SKM-1 (cell line): ENCODE data around the gene ASCC3.

Experiments used
- DNase-seq: peaks from one replicate; lab custom pipeline; 2025; ENCODE audit not compliant: unreplicated experiment; lab: John Stamatoyannopoulos, UW

Gene ASCC3

DNA sequence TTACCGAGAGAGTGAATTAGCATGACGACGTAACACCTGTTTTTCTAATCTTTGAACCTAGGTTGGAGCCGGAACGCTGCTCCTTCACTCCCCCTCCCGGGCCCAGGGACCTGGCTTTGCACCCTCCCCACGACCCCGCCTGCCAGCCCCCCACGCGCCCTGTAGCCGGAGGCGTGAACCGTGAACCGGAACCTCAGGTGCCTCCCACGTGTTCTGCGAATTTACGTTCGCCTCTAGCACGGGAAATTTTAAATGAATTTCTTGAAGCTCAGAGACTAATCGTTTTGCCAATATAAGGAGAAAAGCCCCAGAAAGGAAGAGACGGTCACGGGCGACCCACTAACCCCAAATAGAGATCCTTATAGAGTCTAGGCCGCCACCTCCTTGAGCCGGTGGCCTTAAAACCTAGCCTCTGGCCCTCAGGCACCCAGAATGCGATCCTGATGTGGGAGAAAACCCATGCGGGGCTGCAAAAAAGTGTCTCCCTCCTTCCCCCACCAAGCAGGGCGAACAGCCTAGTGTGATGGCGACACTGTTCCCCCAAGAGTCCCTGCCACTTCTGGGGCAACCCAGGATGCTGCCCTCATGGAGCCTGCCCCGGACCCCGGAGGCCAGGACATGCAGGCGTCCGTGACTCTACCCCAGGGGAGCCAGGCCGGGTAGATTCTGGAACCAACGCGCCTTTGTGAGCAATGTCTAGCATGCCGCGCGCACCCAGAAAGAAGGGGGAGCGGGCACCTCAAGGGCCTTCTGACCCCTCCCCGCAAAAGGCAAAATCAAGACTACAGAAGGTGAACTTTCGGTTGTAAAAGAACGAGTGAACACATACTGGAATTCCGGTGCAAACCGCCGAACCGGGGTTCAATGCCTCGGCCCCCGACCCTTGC, 413.8 kb downstream of the ASCC3 start:
- no peak for DNase-seq

DNA sequence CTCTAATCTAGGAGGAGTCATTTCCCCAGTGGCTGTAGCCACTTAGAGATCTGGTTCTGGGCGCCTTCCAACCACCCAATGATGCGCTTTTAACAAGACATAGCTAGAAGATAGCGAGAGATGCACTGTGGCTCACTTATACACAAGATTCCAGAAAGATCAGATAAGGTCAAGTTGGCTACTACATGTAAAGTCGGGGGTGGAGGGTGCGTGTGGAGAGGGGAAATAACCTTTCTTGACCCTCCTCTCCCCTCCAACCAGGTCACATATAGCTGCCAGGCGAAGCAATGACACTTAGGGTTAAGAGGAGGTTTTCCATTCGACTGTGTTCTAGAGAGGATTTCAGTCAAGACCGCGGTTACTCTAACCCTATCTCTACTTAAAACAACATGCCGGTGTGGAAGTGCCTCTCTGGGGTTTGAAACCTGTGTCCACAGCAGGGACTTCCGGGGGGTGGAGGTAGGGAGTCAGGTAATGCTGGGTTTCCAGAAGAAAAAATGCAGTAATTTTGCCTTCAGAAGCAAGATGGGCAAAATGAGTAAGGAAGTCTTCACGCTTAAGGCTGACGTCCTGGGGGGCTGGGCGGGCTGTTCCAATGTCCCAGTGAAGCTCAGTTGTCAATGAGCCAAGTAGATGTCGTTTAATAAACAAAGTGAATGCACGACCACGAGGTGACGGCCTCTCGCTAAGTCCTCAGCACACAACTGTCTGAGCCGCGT, 414.6 kb downstream of the ASCC3 start:
- DNase-seq: no peak

DNA sequence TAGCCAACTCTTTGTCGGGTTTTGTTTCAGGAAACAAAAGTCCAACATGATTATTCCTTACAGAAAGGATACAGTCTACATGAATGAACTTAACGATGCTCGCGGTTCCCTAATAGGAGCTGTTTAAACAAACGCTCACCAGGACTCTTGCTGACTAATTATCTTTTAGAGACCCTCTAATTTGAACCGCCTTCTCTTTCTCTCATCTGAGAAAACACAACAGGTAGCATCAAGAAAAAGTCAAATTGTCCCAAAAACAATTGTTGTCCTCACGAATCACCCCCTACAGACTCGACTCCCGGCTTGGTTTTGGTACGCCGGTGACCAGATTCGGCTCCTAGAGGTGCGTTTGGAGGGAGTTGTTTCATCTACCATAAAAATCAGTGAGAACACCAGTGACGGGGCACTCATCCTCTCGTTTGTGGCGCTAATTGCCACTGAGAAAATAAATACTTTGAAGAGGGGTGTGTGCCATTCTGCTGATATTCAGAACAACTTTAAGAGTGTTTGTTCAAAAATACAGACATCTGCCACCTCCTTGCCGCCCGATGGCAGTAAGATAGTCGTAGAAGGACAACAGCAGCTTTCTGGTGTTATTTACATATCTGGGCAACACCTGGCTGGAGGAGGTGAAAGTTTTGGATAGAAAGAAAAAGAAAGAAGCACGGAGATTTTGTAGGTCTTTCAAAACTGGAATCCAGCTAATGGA, 415.3 kb downstream of the ASCC3 start:
- DNase-seq: no peak

DNA sequence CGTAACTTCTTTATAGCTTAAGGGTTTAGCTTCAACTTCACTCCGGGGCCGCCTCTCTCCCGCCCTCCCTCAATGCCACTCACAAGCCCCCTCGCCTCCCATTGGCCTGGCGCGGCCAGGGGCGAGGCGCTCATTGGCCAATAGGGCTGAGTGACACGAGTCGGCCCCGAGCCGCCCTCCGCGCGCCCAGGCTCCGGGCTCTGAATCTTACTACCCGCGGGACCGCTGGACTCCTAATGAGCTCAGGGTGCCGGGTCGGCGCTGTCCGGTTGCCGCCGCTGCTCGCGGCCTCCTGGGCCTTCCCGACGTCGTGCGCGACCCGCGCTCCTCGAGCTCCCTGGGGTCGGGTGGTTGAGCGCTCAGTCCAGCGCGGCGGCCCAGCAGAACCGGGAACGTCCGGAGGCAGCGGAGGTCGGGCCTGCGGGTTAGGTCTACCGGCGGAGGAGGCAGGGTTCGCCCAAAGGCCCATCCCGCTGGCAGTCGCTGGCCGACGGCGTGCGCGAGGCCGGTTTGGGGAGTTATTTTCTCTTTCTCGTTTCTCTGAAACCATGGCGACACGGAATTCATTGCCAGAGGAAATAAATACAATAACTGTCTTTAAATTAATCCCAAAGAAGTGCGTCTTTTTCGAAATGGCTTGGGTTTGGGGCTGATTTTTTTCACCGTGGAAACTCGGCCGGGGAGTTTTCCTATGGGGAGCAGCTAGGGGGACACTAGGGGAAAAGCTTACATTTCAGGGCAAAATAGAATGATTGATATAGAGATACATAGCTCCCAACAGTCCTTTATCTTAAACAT, 416.0 kb downstream of the ASCC3 start, which contains the start of gene SIM1:
SIM1 (minus strand) TSS at position 19 of the 798 bp plus-strand sequence. CDS start 1,453 bp downstream, outside the sequence.
- no peak for DNase-seq

DNA sequence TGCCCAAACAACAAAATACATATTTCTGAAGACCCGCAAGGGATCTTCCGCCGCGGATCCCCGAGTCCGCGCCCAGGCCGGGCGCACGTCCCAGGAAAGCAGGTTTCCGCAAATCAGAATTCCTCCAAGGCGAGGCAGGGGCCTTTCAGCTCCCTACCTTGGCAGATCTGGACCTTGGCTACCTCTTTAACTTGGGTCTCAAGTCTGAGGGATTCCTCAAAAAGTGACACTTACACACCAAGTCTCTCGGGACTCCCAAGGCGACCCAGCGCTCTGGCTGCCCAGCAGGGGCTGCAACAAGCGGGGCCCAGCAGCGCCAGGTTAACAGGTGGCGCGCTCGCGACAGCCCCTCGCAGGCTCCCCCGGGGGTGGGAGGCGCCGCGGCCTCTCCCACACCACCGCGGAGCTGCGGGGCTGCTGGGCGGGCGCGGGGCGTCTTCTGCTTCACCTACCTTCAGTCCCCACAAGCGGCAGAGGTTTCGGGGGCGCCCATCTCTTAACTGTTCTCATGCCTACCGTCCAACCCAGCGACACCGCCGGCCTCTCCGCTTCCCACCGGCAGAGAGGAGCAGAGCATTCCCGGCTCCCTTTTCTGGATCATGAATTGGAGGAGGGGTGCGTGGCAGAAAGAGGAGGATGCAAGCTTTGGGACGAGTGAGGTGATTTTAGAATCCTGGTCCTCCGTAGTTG, 416.8 kb downstream of the ASCC3 start:
- no peak for DNase-seq

DNA sequence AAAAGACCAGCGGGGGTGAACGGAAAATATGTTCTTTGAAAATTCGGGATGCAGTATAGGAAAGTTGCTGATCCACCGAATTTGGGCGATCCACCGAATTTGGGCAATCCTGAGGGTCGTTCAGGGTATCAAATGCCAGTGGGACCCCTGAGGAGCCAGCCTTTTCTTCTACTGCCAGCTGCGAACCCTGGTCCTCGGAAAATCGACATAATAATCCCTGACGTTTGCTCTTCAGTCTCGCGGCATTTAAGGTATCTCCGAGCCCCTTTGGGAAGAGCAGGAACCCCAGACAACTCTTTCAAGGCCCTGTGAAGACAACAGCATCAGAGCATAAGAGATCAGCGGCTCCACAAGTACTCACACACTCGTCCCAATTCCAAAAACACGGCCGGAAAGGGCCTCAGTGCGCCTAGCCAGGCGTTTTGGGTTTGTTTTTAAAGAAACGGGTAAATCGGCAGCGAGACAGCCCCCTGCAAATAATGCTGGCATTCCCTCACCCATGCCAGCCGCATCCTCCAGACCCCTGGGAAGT, 417.4 kb downstream of the ASCC3 start:
- DNase-seq: no peak

DNA sequence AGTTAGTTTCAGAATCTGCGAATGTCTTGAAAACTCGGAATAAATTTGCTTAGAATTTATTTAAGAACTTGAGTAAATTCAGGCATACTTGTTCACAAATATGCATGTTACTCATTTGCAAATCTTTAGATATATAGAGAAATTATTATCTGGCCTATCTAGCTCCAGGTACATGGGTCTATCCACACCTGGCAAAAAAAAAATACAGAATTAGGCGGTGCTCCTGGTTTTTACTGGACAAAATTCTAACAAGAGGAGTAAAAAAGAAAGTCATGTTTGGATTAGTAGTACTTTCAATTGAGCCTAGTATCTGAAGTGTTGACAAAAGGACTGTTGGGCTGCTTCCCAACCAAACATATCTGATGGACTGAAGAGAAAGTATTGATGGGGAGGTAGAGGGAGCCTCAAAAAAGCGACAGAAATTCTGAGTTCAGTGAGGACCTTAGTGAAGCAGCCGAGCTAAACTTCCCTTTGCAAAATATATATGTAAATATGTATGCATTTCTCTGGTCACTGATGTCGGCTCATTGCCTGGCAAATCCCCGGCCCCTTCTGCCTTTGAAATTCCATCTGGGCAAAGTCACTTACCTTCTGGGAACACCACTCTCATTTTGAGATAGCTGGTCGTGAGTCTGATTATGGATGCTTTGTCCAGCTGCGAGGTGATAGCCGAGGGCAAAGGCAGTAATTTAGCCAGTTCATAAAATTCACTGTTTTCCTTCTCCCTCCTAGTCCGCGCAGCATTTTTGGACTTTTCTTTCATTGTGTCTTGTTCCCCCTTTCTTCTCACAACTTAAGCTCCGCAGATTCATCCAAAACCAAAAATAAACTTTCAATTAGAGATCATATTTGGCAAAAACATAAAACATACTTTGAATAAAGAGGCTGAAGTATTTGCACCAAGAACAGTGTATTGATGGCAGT, 418.2 kb downstream of the ASCC3 start:
- DNase-seq: no peak

DNA sequence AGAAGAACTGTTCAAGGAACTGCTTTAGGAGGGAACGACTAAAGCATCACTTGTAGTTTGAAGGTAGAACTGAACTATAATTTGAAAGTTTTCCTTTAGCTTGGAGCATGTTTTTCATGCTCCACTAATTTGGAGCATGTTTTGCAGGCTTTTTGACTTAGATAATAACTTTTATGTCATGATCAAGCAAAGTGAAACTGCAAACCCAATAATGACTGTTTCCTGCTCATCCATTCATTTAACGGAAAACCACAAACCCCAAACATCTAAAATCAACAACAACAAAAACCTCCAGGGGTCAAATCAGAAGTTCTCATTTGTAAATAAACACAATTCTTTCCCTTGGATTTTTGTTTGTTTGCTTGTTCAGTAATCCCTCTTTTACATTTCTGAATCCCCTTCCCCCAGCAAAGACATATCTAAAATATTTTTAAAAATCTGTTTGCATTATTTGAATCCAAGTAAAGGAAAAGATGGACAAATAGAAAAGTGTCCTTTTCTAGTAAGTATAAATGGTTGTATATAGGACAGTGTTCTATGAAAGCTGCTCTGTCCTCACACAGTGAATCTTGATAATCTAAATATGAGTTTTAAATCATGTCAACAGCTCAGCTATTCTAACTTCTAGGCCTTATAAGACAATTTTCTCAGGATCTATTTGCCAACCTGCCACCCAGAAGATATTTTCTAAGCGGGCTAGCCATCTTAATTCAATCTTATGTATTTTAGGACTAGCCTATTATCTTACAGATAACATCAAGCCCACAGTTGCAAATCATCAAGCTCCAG, 419.0 kb downstream of the ASCC3 start:
- no peak for DNase-seq

DNA sequence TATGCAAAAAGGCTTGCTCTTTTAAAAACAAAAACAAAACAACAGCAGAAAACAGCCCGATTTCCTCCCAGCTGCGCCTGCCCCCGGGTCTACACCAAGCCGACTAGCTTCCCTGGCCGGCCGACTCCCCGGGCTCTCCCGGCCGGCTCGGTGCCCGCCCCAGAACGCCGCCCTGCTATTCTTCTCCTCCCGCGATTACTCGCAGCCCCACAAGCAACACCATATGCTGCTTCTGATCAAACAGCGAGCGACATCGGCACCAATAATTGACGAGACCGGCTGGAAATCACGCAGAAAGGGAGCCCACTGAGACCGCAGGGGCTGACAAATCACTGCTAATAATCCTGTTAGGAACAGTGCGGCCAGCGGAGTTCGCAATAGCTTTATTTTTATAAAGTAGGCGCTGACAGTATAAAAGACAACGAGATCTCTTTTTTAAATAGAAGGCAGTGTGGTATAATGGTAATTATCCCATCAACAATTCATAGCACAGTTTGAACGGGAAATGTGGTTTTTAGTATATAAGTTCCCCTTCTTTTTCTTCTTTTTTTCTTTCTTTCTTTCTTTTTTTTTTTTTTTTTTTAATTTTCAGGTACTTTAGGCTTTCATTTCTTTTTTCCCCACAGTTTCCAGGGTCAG, 419.7 kb downstream of the ASCC3 start:
- DNase-seq: no peak

DNA sequence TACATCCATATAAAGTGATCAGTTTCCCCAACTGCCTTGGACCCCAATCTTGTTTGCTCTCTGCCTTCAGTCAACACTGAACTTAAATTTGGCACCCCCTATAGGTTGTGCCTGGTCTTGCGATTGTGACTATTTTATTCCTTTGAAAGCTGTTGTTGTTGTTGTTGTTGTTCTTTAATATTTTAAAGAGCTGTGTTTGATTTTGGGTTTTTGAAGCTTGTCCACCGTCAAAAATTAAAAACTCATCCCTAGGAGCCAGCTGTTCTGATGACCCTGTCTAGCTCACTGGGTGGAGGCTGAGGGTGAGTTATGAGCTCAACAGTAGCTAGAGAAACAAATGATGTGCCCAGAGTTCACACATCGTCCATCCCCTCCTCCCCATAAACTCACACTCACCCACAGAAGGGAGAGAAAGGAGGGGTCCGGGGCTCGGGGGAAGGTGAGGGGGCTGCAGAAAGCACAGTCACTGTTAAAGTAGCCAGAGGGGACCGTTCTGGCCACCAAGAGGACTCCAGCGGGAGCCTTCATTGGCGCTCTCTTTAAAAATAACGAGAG, 420.4 kb downstream of the ASCC3 start:
- DNase-seq: no peak

DNA sequence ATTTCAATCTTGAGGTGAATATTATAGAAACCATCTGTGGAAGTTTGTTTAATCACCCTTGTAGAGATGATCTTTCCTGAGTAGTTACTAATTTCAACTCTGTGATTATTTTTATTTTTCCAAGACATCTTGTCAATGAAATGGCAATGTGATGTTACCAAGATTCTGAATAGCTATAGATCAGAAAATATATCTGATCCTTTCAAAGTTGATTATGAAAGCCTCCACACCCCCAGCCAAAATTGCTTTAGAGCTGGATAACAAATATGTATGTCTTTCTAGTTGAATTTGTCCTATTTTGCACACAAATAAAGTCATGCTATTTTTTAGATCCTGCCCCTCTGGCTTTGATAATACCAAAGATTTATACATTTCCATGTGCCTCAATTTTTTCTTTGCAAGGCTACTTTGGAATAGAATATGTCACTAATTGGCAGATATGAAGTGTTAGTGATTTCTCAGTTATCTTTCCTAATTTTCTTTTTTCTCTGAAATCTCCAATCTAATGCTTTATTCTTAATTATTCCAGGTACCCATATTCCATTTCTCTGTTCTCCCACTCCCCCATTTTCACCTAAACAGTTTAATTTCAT, 421.4 kb downstream of the ASCC3 start:
- no peak for DNase-seq

DNA sequence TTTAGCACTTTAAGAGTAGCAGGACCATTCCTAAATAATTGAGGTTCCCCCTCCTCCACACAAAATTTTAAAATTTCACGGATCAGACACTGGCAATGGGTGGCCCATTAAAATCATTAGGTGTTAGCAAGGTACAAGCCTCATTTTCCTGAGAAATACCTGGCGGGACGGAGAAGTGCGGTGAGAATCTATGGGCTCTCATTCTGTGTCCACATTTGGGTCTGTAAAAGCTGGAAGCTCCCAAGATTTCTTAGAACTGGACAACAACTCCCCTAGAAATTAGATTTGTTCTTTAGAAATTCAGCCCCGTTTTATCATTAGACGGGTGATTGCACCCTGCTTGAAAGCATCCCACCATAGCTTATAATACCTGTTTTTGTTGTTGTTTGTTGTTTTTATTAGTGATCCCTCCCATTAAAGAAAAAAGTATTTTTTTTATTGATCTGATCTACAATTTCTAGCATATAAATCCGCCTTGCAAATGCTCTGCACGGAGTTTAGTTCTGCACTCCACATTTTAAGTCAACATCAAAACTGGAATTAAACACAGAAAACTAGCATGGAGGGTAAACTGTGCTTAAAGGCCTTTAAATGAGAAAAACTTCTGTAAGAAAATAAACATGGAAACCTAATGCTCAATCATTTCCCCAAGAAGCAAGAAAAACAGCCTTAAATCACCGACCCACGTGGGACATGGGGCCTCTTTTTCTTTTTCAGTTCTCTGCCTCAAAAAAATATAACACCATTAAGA, 422.1 kb downstream of the ASCC3 start:
- no peak for DNase-seq
